ENCODE measurements around the gene KATNIP. TPM values are rescaled to one million over a fixed set of nuclear protein-coding genes. Genes with fewer than 3 reads are reported as not detected.
A peak's percentile ranks its signal among the peaks of the same experiment; 100 is the strongest.

The KATNIP gene
- total RNA-seq (2014; rRNA removed; shearing (Covaris generic); ENCODE audit: low replicate concordance) = 8.7 and 17.1 TPM in 2 replicates

- peak; percentile 96 for DNase-seq (ENCODE audit: low read depth)
- in situ Hi-C loops (cut with HindIII; ENCODE audit: low pct_unique_long_range_greater_than_20kb, low sequenced_read_pairs) = no loop called here
Measured at GRCh38 chr16:27549746-27550581, at the start of gene KATNIP, which contains the start of gene GTF3C1. Gene KATNIP, plus strand, starts transcription at chr16:27550144. Its CDS starts 27 bp downstream, at chr16:27550171. Gene GTF3C1, minus strand, starts transcription at chr16:27549913. Its CDS starts 23 bp downstream, at chr16:27549890.

GRCh38 chr16:27500801-27501200 is 49.1 kb upstream of the KATNIP start:
- in situ Hi-C loops (cut with HindIII; ENCODE audit: low pct_unique_long_range_greater_than_20kb, low sequenced_read_pairs) = no loop called here
- no peak for DNase-seq (ENCODE audit: low read depth)

- DNase-seq (ENCODE audit: low read depth) = no peak
- in situ Hi-C loops (cut with HindIII; ENCODE audit: low pct_unique_long_range_greater_than_20kb, low sequenced_read_pairs) = no loop called here
Measured at GRCh38 chr16:27503662-27504061, 46.3 kb upstream of the KATNIP start.

GRCh38 chr16:27505297-27506236 is 44.4 kb upstream of the KATNIP start:
- in situ Hi-C loops (cut with HindIII; ENCODE audit: low pct_unique_long_range_greater_than_20kb, low sequenced_read_pairs) = no loop called here
- DNase-seq (ENCODE audit: low read depth) = no peak

GRCh38 chr16:27506771-27507170 is 43.2 kb upstream of the KATNIP start:
- in situ Hi-C loops (cut with HindIII; ENCODE audit: low pct_unique_long_range_greater_than_20kb, low sequenced_read_pairs) = no loop called here
- no peak for DNase-seq (ENCODE audit: low read depth)

- DNase-seq (ENCODE audit: low read depth) = no peak
- in situ Hi-C loops (cut with HindIII; ENCODE audit: low pct_unique_long_range_greater_than_20kb, low sequenced_read_pairs) = no loop called here
Measured at GRCh38 chr16:27508476-27508875, 41.5 kb upstream of the KATNIP start.

- DNase-seq (ENCODE audit: low read depth) = peak; percentile 82
- in situ Hi-C loops (cut with HindIII; ENCODE audit: low pct_unique_long_range_greater_than_20kb, low sequenced_read_pairs) = no loop called here
Measured at GRCh38 chr16:27511657-27512448, 38.1 kb upstream of the KATNIP start.

- in situ Hi-C loops (cut with HindIII; ENCODE audit: low pct_unique_long_range_greater_than_20kb, low sequenced_read_pairs) = no loop called here
- DNase-seq (ENCODE audit: low read depth) = no peak
Measured at GRCh38 chr16:27514806-27515205, 35.1 kb upstream of the KATNIP start.

- in situ Hi-C loops (cut with HindIII; ENCODE audit: low pct_unique_long_range_greater_than_20kb, low sequenced_read_pairs) = no loop called here
- peak; percentile 21 for DNase-seq (ENCODE audit: low read depth)
Measured at GRCh38 chr16:27515874-27516353, 34.0 kb upstream of the KATNIP start.

- DNase-seq (ENCODE audit: low read depth) = no peak
- in situ Hi-C loops (cut with HindIII; ENCODE audit: low pct_unique_long_range_greater_than_20kb, low sequenced_read_pairs) = no loop called here
Measured at GRCh38 chr16:27516365-27516764, 33.6 kb upstream of the KATNIP start.

GRCh38 chr16:27517664-27518063 is 32.3 kb upstream of the KATNIP start:
- in situ Hi-C loops (cut with HindIII; ENCODE audit: low pct_unique_long_range_greater_than_20kb, low sequenced_read_pairs) = no loop called here
- DNase-seq (ENCODE audit: low read depth) = no peak

GRCh38 chr16:27518226-27518625 is 31.7 kb upstream of the KATNIP start:
- no peak for DNase-seq (ENCODE audit: low read depth)
- in situ Hi-C loops (cut with HindIII; ENCODE audit: low pct_unique_long_range_greater_than_20kb, low sequenced_read_pairs) = no loop called here

GRCh38 chr16:27520982-27521673 is 28.8 kb upstream of the KATNIP start:
- DNase-seq (ENCODE audit: low read depth) = no peak
- in situ Hi-C loops (cut with HindIII; ENCODE audit: low pct_unique_long_range_greater_than_20kb, low sequenced_read_pairs) = no loop called here

- no peak for DNase-seq (ENCODE audit: low read depth)
- in situ Hi-C loops (cut with HindIII; ENCODE audit: low pct_unique_long_range_greater_than_20kb, low sequenced_read_pairs) = no loop called here
Measured at GRCh38 chr16:27522173-27522707, 27.7 kb upstream of the KATNIP start.

- in situ Hi-C loops (cut with HindIII; ENCODE audit: low pct_unique_long_range_greater_than_20kb, low sequenced_read_pairs) = no loop called here
- DNase-seq (ENCODE audit: low read depth) = no peak
Measured at GRCh38 chr16:27526180-27526579, 23.8 kb upstream of the KATNIP start.

GRCh38 chr16:27528294-27528693 is 21.6 kb upstream of the KATNIP start:
- in situ Hi-C loops (cut with HindIII; ENCODE audit: low pct_unique_long_range_greater_than_20kb, low sequenced_read_pairs) = no loop called here
- no peak for DNase-seq (ENCODE audit: low read depth)

- in situ Hi-C loops (cut with HindIII; ENCODE audit: low pct_unique_long_range_greater_than_20kb, low sequenced_read_pairs) = no loop called here
- DNase-seq (ENCODE audit: low read depth) = peak; percentile 26
Measured at GRCh38 chr16:27529962-27530361, 20.0 kb upstream of the KATNIP start.

Measured in Caki2 (cell line).